ENCODE results near the gene KRT33A.
"Not testable (repeated sequence)": the region's sequence is repeated elsewhere in the genome, so short reads cannot be mapped to it uniquely, and the experiment has no call there.

DNA sequence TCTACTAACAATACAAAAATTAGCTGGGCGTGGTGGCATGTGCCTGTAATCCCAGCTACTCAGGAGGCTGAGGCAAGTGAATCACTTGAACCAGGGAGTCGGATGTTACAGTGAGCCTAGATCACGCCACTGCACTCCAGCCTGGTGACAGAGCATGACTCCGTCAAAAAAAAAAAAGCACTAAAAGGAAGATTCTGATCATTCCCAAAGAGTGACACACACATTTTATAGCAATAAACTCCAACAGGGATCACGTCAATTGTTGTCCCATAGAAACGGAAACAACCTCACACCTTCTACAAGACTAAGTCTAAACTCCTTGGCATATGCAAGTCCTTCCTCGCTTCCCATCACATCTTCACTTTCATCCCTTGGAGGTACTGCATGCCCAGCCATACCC is 29.5 kb upstream of the KRT33A start:
- TF ChIP-seq, protein P1, sequence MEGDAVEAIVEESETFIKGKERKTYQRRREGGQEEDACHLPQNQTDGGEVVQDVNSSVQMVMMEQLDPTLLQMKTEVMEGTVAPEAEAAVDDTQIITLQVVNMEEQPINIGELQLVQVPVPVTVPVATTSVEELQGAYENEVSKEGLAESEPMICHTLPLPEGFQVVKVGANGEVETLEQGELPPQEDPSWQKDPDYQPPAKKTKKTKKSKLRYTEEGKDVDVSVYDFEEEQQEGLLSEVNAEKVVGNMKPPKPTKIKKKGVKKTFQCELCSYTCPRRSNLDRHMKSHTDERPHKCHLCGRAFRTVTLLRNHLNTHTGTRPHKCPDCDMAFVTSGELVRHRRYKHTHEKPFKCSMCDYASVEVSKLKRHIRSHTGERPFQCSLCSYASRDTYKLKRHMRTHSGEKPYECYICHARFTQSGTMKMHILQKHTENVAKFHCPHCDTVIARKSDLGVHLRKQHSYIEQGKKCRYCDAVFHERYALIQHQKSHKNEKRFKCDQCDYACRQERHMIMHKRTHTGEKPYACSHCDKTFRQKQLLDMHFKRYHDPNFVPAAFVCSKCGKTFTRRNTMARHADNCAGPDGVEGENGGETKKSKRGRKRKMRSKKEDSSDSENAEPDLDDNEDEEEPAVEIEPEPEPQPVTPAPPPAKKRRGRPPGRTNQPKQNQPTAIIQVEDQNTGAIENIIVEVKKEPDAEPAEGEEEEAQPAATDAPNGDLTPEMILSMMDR (conservative IDR thresholded peaks at IDR 0.05; ENCODE audit: low read depth, low read length), result not testable (repeated sequence)
- TF ChIP-seq EZH2 (IDR thresholded peaks at IDR 0.05; ENCODE audit: borderline replicate concordance, low read depth, low read length, poor library complexity, severe bottlenecking), result not testable (repeated sequence)
